Left kidney (tissue), 2 donors: ENCODE data around the gene SPINT1. TPM values are rescaled to one million over a fixed set of nuclear protein-coding genes. Genes with fewer than 3 reads are reported as not detected.
"Not testable (repeated sequence)": the region's sequence is repeated elsewhere in the genome, so short reads cannot be mapped to it uniquely, and the experiment has no call there.

Experiments
- DNase-seq: peaks from one replicate; pipeline ENCODE4 v3.0.0-alpha.2; 2013
- polyA plus RNA-seq: library from polyadenylated mRNA; unstranded; fragments of 120-200 nt; gene quantifications from one replicate; pipeline ENCODE4 v1.2.1, GENCODE V29; 2013; ENCODE audit not compliant: insufficient read length

SPINT1 gene
- polyA plus RNA-seq, 1 donor: 66.7 TPM

- DNase-seq: no peak
These were observed 14.9 kb downstream of the SPINT1 start for GRCh38 chr15:40858706-40859105.

- DNase-seq: peak; percentile 78
These were observed 15.5 kb downstream of the SPINT1 start for GRCh38 chr15:40859206-40859851.

GRCh38 chr15:40861147-40861546 lies 17.3 kb downstream of the SPINT1 start:
- DNase-seq: not testable (repeated sequence)

GRCh38 chr15:40863660-40864270 lies 19.9 kb downstream of the SPINT1 start:
- DNase-seq: no peak

GRCh38 chr15:40867199-40867598 lies 23.4 kb downstream of the SPINT1 start:
- DNase-seq: no peak

GRCh38 chr15:40869686-40870085 lies 25.8 kb downstream of the SPINT1 start:
- no peak for DNase-seq

GRCh38 chr15:40870716-40871115 lies 26.9 kb downstream of the SPINT1 start:
- DNase-seq: no peak

- peak; percentile 45 for DNase-seq
These were observed 28.1 kb downstream of the SPINT1 start for GRCh38 chr15:40871749-40872617.

GRCh38 chr15:40872791-40873693 lies 29.2 kb downstream of the SPINT1 start:
- DNase-seq: no peak

GRCh38 chr15:40873694-40874561 lies 30.1 kb downstream of the SPINT1 start, which contains the start of gene RHOV:
RHOV (minus strand) TSS chr15:40874234; CDS start chr15:40874139, 95 bp downstream.
- peak; percentile 59 for DNase-seq

- no peak for DNase-seq
These were observed 32.3 kb downstream of the SPINT1 start for GRCh38 chr15:40875991-40876730.

- DNase-seq: no peak
These were observed 33.8 kb downstream of the SPINT1 start for GRCh38 chr15:40877694-40878093.

GRCh38 chr15:40878785-40879184 lies 34.9 kb downstream of the SPINT1 start:
- no peak for DNase-seq

- DNase-seq: no peak
These were observed 35.8 kb downstream of the SPINT1 start for GRCh38 chr15:40879609-40880008.

GRCh38 chr15:40881351-40881750 lies 37.5 kb downstream of the SPINT1 start:
- no peak for DNase-seq

GRCh38 chr15:40886586-40886985 lies 42.7 kb downstream of the SPINT1 start:
- no peak for DNase-seq

GRCh38 chr15:40889112-40889511 lies 45.3 kb downstream of the SPINT1 start:
- no peak for DNase-seq

- DNase-seq: no peak
These were observed 47.3 kb downstream of the SPINT1 start for GRCh38 chr15:40891138-40891537.

GRCh38 chr15:40891810-40892446 lies 48.1 kb downstream of the SPINT1 start:
- DNase-seq: peak; percentile 59
